ENCODE results near the gene ZNF79.
A peak's percentile ranks its signal among the peaks of the same experiment; 100 is the strongest.
"Not testable (repeated sequence)": the region's sequence is repeated elsewhere in the genome, so short reads cannot be mapped to it uniquely, and the experiment has no call there.

ZNF79 gene

GRCh38 chr9:127452691-127453090, 28.5 kb downstream of the ZNF79 start:
- Histone ChIP-seq H3K4me3 (peak overlapping the region; percentile 90), H3K27ac (peak overlapping the region in 1 of 2 donors; percentile 97)
- no peak for TF ChIP-seq CTCF (IDR thresholded peaks at IDR 0.05)
- no peak for DNase-seq (ENCODE audit: low spot score)

- TF ChIP-seq CTCF (IDR thresholded peaks at IDR 0.05), result no peak
- H3K4me3 ChIP-seq, result no peak overlapping the region
- DNase-seq (ENCODE audit: low spot score), result no peak
- H3K27ac ChIP-seq, result no peak overlapping the region
Observed at GRCh38 chr9:127455324-127455992, 31.3 kb downstream of the ZNF79 start.

GRCh38 chr9:127457191-127457878, 33.2 kb downstream of the ZNF79 start:
- H3K4me3 ChIP-seq, result no peak overlapping the region
- no peak for TF ChIP-seq CTCF (IDR thresholded peaks at IDR 0.05)
- no peak overlapping the region for H3K27ac ChIP-seq
- DNase-seq (ENCODE audit: low spot score), result no peak

- H3K27ac ChIP-seq, result no peak overlapping the region
- no peak for DNase-seq (ENCODE audit: low spot score)
- no peak overlapping the region for H3K4me3 ChIP-seq
- no peak for TF ChIP-seq CTCF (IDR thresholded peaks at IDR 0.05)
Observed at GRCh38 chr9:127458921-127459320, 34.7 kb downstream of the ZNF79 start.

- Histone ChIP-seq H3K4me3 (no peak overlapping the region), H3K27ac (no peak overlapping the region)
- TF ChIP-seq CTCF (IDR thresholded peaks at IDR 0.05), result no peak
- no peak for DNase-seq (ENCODE audit: low spot score)
Observed at GRCh38 chr9:127463382-127463781, 39.2 kb downstream of the ZNF79 start.

GRCh38 chr9:127463911-127464310, 39.7 kb downstream of the ZNF79 start:
- TF ChIP-seq CTCF (IDR thresholded peaks at IDR 0.05), result no peak
- DNase-seq (ENCODE audit: low spot score), result no peak
- Histone ChIP-seq H3K4me3 (no peak overlapping the region), H3K27ac (no peak overlapping the region)

GRCh38 chr9:127466407-127466917, 42.3 kb downstream of the ZNF79 start:
- H3K27ac ChIP-seq; DNase-seq (ENCODE audit: low spot score); H3K4me3 ChIP-seq: not testable (repeated sequence)
